ENCODE measurements around the gene CYYR1. TPM values are rescaled to one million over a fixed set of nuclear protein-coding genes. Genes with fewer than 3 reads are reported as not detected.
"Not testable (repeated sequence)": the region's sequence is repeated elsewhere in the genome, so short reads cannot be mapped to it uniquely, and the experiment has no call there.

Gene CYYR1
- total RNA-seq, 1 donor from 2014 or later: 16.9 TPM

GRCh38 chr21:26490771-26491170 is 82.3 kb downstream of the CYYR1 start:
- peak; percentile 59 for DNase-seq (ENCODE audit: low spot score)

DNA sequence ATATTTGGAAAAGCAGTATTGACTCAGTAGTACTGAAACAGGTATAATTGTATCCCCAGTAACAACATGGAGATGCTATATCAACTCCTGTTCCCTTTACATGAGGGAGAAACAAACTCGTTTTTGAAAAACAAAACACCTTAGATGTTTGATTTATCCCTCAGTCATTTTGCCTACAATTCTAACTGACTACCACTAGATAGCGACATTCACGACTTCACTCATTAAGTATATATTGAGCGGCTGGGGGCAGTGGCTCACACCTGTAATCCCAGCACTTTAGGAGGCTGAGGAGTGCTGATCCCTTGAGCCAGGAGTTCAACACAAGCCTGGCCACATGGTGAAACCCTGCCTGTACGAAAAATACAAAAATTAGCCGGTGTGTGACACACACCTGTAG is 83.3 kb downstream of the CYYR1 start:
- no peak for DNase-seq (ENCODE audit: low spot score)

- DNase-seq (ENCODE audit: low spot score): no peak
These were observed 85.1 kb downstream of the CYYR1 start for GRCh38 chr21:26487981-26488480.

- DNase-seq (ENCODE audit: low spot score): no peak
These were observed 99.6 kb downstream of the CYYR1 start for GRCh38 chr21:26473471-26473870.

GRCh38 chr21:26471099-26471471 is 102.0 kb downstream of the CYYR1 start:
- no peak for DNase-seq (ENCODE audit: low spot score)

- DNase-seq (ENCODE audit: low spot score): no peak
These were observed 102.6 kb downstream of the CYYR1 start for GRCh38 chr21:26470351-26471098.

GRCh38 chr21:26469789-26470188 is 103.3 kb downstream of the CYYR1 start:
- DNase-seq (ENCODE audit: low spot score): peak; percentile 92

DNA sequence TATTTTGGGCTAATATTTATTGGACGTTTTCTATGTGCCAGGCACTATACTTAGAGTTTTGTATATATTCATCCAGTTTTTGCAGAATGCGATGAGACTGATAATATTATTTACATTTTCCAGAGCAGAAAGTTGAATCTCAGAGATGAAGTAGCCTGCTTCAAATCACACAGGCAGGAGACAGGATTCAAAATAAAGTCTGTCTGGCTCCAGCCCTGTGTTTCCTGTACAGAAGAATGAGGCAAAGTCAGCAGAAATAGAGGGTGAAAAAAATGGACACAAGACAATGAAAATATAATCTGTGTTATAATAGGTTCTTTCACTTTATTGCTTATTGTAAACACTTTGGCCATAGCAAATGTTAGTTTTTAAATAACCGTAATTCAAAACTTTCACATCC is 107.2 kb downstream of the CYYR1 start:
- peak; percentile 89 for DNase-seq (ENCODE audit: low spot score)

GRCh38 chr21:26461500-26461899 is 111.6 kb downstream of the CYYR1 start:
- DNase-seq (ENCODE audit: low spot score): no peak

DNA sequence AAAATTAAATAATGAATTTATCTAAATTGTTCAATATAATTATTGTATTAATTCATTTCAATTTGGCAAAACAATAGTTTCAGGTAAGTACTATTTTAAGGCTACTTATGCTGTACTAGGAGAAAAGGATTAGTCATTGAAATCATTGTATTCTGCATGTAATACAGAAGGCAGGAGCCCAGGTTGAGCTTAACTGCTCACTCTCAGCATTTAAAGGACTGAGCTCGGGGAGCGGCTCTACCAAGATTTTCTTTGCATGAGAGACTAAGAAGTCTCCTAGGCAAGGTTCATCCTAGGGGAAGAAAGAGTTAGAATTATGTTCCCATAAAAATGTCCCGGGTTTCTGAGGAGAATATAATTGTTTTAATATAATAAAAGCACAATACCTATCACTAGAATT is 112.5 kb downstream of the CYYR1 start:
- DNase-seq (ENCODE audit: low spot score): no peak

GRCh38 chr21:26458854-26459253 is 114.2 kb downstream of the CYYR1 start:
- DNase-seq (ENCODE audit: low spot score): not testable (repeated sequence)

DNA sequence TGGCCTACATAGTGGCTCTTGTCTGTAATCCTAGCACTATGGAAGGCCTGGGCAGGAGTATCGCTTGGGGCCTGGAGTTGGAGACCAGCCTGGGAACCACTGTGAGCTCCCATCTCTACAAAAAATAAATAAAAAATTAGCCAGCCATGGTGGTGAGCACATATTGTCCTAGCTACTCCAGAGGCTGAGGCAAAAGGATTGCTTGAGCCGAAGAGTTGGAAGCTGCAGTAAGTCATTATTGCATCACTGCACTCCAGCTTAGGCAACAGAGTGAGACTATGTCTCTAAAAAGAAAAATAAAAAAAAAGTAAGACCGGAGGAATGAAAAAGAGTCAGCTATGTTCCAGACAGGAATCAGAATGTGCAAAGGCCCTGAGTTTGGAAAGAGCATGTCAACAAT is 115.3 kb downstream of the CYYR1 start:
- no peak for DNase-seq (ENCODE audit: low spot score)

- DNase-seq (ENCODE audit: low spot score): peak; percentile 73
These were observed 119.8 kb downstream of the CYYR1 start for GRCh38 chr21:26453267-26453666.

DNA sequence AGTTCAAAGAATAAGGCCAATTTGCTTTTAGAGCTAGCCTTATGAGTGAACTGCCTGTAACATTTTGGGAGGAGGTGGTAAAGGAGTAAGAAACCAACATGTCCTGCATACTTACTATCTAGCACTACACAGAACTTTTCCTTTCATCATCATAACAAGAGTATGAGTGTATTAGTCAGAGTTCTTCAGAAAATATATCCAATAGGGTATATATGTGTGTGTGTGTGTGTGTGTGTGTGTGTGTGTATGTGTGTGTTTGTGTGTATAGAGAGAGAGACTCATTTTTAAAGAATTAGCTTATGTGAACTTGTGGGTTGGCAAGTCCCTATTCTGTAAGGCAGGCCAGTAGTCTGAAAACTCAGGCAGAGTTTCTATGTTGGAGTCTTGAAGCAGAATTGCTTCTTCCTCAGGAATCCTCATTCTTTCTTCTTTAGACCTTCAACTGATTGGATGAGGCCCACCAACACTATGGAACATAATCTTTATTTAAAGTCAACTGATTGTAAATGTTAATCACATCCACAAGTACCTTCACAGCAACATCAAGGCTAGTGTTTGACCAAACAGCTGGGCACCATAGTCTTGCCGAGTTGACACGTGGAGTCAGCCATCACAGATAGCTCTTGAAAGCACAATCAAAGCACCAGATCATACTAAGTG is 121.9 kb downstream of the CYYR1 start:
- no peak for DNase-seq (ENCODE audit: low spot score)

- peak; percentile 86 for DNase-seq (ENCODE audit: low spot score)
These were observed 123.9 kb downstream of the CYYR1 start for GRCh38 chr21:26449161-26449560.

GRCh38 chr21:26448751-26449150 is 124.3 kb downstream of the CYYR1 start:
- peak; percentile 58 for DNase-seq (ENCODE audit: low spot score)

- peak; percentile 88 for DNase-seq (ENCODE audit: low spot score)
These were observed 125.1 kb downstream of the CYYR1 start for GRCh38 chr21:26447932-26448475.

DNA sequence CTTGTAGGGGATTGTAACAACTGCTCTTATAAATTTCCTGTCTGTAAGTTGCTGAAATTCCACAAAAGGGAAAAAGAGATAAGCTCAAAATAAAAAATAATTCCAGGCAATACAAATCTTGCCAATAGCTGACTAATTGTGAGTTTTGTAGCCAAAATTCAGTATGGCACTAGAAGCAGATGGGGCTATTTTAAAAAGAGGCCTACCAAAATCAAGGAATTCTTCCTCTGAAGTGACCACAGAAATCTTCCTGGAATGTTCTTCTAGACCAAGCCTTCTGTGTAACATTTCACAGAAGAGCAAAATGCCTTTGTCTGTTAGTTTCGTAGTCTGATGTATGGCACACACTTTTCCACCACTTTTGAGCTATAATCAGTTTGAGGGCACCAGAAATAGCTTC is 127.6 kb downstream of the CYYR1 start:
- DNase-seq (ENCODE audit: low spot score): peak; percentile 44

- no peak for DNase-seq (ENCODE audit: low spot score)
These were observed 128.4 kb downstream of the CYYR1 start for GRCh38 chr21:26444646-26445045.

- DNase-seq (ENCODE audit: low spot score): no peak
These were observed 129.2 kb downstream of the CYYR1 start for GRCh38 chr21:26443867-26444266.

- DNase-seq (ENCODE audit: low spot score): no peak
These were observed 129.8 kb downstream of the CYYR1 start for GRCh38 chr21:26443291-26443690.

DNA sequence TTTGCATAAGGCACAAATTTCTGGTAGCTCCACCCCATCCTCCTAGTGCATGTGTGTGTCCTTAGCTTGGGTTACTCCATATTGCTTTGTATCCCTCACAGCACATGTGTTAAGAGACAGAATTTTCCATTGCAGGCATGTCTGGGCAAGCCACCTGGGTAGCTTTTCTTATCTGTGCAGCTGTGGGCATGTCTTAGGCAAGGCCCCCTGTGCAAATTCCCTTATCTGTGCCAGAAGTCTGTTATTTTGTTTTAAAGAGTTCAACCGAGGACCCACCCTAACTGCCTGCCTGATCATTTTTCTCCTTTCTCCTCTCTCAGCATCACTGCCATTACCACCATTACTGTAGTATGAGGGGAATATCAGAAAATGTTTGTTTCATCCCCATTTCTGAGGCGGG is 131.9 kb downstream of the CYYR1 start:
- no peak for DNase-seq (ENCODE audit: low spot score)

GRCh38 chr21:26438976-26439375 is 134.1 kb downstream of the CYYR1 start:
- DNase-seq (ENCODE audit: low spot score): no peak
